Upper lobe of left lung (tissue), 4 donors: ENCODE data around the gene SPDYC.

ENCODE experiments used
- POLR2AphosphoS5 ChIP-seq, 2 donors: sonication (generic); formaldehyde crosslinking; IDR thresholded peaks; one replicate each; pipeline ENCODE4 v1.5.1; 2017; ENCODE audit warnings: antibody characterized with exemption in 2 of 2
- TF ChIP-seq, protein P1 (sequence below), 6 experiments: fragments of 450-650 bp in 4 of 6; fragments of 200-600 bp in 2 of 6; sonication (generic) in 2 of 6; IDR thresholded peaks; one replicate each; pipeline ENCODE4 v1.5.1; 2016 to 2019; ENCODE audit warnings: antibody characterized with exemption in 6 of 6

DNA sequence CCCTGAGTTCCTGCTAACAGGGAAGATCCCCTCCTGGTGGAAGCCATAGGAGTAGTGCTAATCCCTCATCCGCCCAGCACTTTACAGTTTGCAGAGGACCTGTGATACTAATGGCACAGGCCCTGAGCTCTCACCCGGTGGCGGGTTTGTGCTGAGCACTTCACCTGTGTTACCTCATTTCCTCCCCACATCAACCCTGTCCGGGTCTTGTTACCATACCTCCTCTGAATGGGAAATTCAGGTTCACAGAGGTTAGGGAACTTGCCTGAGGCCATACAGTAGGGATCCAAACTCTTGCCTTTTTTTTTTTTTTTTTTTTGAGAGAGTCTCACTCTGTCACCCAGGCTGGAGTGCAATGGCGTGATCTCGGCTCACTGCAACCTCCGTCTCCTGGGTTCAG is 36.9 kb downstream of the SPDYC start:
- no peak for TF ChIP-seq POLR2AphosphoS5 (IDR thresholded peaks at IDR 0.05)
- TF ChIP-seq, protein P1, sequence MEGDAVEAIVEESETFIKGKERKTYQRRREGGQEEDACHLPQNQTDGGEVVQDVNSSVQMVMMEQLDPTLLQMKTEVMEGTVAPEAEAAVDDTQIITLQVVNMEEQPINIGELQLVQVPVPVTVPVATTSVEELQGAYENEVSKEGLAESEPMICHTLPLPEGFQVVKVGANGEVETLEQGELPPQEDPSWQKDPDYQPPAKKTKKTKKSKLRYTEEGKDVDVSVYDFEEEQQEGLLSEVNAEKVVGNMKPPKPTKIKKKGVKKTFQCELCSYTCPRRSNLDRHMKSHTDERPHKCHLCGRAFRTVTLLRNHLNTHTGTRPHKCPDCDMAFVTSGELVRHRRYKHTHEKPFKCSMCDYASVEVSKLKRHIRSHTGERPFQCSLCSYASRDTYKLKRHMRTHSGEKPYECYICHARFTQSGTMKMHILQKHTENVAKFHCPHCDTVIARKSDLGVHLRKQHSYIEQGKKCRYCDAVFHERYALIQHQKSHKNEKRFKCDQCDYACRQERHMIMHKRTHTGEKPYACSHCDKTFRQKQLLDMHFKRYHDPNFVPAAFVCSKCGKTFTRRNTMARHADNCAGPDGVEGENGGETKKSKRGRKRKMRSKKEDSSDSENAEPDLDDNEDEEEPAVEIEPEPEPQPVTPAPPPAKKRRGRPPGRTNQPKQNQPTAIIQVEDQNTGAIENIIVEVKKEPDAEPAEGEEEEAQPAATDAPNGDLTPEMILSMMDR (IDR thresholded peaks at IDR 0.05): no peak
